SK-N-SH treated with all-trans-retinoic acid at 6 μM for 48 hours (cell line): Measurements from ENCODE around the gene SERTAD1.
"Not testable (repeated sequence)": the region's sequence is repeated elsewhere in the genome, so short reads cannot be mapped to it uniquely, and the experiment has no call there.

Source experiments
- ARNTL ChIP-seq: fragments of 450-650 bp; formaldehyde crosslinking; IDR thresholded peaks from 2 replicates; pipeline ENCODE4 v1.5.0; 2020; ENCODE audit warnings: low read depth, mild to moderate bottlenecking, moderate library complexity, borderline replicate concordance
- GLIS3 ChIP-seq: fragments of 250-450 bp; sonication (Bioruptor Pico); IDR thresholded peaks from 2 replicates; pipeline ENCODE4 v1.5.0; 2020; ENCODE audit warnings: mild to moderate bottlenecking, moderate library complexity
- ISL1 ChIP-seq: fragments of 250-450 bp; sonication (Bioruptor Pico); IDR thresholded peaks from 2 replicates; pipeline ENCODE4 v2.1.2; 2022; ENCODE audit warnings: mild to moderate bottlenecking, moderate library complexity
- PPARA ChIP-seq: fragments of 250-450 bp; sonication (Bioruptor Pico); IDR thresholded peaks from 2 replicates; pipeline ENCODE4 v1.5.0; 2020; ENCODE audit warnings: mild to moderate bottlenecking, borderline replicate concordance
- TOX ChIP-seq: fragments of 250-450 bp; sonication (Bioruptor Pico); IDR thresholded peaks from 2 replicates; pipeline ENCODE4 v1.8.0; 2021; ENCODE audit warnings: mild to moderate bottlenecking, moderate library complexity, borderline replicate concordance
- ZFP3 ChIP-seq: fragments of 250-450 bp; sonication (Bioruptor Pico); IDR thresholded peaks from 2 replicates; pipeline ENCODE4 v1.5.0; 2020; ENCODE audit warnings: mild to moderate bottlenecking, moderate library complexity
- ZNF565 ChIP-seq: fragments of 450-650 bp; formaldehyde crosslinking; conservative IDR thresholded peaks from 2 replicates; pipeline ENCODE4 v1.5.0; 2020; ENCODE audit warnings: low read depth, mild to moderate bottlenecking, moderate library complexity
- ZNF70 ChIP-seq: fragments of 450-650 bp; formaldehyde crosslinking; IDR thresholded peaks from 2 replicates; pipeline ENCODE4 v1.5.0; 2020; ENCODE audit warnings: mild to moderate bottlenecking, moderate library complexity
- ZNF8 ChIP-seq: fragments of 450-650 bp; formaldehyde crosslinking; IDR thresholded peaks from 2 replicates; pipeline ENCODE4 v1.5.0; 2020; ENCODE audit warnings: mild to moderate bottlenecking, moderate library complexity
- TF ChIP-seq, protein P1 (sequence below): fragments of 250-450 bp; sonication (Bioruptor Pico); IDR thresholded peaks from 2 replicates; pipeline ENCODE4 v1.8.0; 2020; ENCODE audit warnings: mild to moderate bottlenecking, moderate library complexity, borderline replicate concordance
- TF ChIP-seq, protein P2 (sequence below): fragments of 250-450 bp; sonication (Bioruptor Pico); IDR thresholded peaks from 2 replicates; pipeline ENCODE4 v1.5.0; 2020; ENCODE audit warnings: mild to moderate bottlenecking, moderate library complexity

- TF ChIP-seq GLIS3; ZNF70 (CRISPR knock-in tag); ISL1; TOX (CRISPR knock-in tag); ARNTL (CRISPR knock-in tag); ZNF565 (CRISPR knock-in tag); ZNF8 (CRISPR knock-in tag); PPARA (CRISPR knock-in tag); ZFP3 (CRISPR knock-in tag): not testable (repeated sequence)
- TF ChIP-seq, protein P1, sequence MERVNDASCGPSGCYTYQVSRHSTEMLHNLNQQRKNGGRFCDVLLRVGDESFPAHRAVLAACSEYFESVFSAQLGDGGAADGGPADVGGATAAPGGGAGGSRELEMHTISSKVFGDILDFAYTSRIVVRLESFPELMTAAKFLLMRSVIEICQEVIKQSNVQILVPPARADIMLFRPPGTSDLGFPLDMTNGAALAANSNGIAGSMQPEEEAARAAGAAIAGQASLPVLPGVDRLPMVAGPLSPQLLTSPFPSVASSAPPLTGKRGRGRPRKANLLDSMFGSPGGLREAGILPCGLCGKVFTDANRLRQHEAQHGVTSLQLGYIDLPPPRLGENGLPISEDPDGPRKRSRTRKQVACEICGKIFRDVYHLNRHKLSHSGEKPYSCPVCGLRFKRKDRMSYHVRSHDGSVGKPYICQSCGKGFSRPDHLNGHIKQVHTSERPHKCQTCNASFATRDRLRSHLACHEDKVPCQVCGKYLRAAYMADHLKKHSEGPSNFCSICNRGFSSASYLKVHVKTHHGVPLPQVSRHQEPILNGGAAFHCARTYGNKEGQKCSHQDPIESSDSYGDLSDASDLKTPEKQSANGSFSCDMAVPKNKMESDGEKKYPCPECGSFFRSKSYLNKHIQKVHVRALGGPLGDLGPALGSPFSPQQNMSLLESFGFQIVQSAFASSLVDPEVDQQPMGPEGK, result not testable (repeated sequence)
- TF ChIP-seq, protein P2, sequence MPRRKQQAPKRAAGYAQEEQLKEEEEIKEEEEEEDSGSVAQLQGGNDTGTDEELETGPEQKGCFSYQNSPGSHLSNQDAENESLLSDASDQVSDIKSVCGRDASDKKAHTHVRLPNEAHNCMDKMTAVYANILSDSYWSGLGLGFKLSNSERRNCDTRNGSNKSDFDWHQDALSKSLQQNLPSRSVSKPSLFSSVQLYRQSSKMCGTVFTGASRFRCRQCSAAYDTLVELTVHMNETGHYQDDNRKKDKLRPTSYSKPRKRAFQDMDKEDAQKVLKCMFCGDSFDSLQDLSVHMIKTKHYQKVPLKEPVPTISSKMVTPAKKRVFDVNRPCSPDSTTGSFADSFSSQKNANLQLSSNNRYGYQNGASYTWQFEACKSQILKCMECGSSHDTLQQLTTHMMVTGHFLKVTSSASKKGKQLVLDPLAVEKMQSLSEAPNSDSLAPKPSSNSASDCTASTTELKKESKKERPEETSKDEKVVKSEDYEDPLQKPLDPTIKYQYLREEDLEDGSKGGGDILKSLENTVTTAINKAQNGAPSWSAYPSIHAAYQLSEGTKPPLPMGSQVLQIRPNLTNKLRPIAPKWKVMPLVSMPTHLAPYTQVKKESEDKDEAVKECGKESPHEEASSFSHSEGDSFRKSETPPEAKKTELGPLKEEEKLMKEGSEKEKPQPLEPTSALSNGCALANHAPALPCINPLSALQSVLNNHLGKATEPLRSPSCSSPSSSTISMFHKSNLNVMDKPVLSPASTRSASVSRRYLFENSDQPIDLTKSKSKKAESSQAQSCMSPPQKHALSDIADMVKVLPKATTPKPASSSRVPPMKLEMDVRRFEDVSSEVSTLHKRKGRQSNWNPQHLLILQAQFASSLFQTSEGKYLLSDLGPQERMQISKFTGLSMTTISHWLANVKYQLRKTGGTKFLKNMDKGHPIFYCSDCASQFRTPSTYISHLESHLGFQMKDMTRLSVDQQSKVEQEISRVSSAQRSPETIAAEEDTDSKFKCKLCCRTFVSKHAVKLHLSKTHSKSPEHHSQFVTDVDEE (CRISPR knock-in tag), result not testable (repeated sequence)
Observed at GRCh38 chr19:40428197-40428596, 2.4 kb upstream of the SERTAD1 start.
